HL-60 (cell line): ENCODE measurements around the gene JAKMIP1.

ENCODE experiments used
- DNase-seq, 2 experiments: peaks; one replicate each; pipeline ENCODE4 v3.0.0-alpha.2; 2010 to 2020; ENCODE audit warnings: low read depth in 1 of 2, low spot score in 1 of 2
- H3K27ac ChIP-seq: fragments of 250-450 bp; sonication (Bioruptor Pico); replicated peaks from 2 replicates; pipeline ENCODE4 v1.5.1; 2020; ENCODE audit warnings: mild to moderate bottlenecking, moderate library complexity
- H3K27me3 ChIP-seq: fragments of 250-450 bp; sonication (Bioruptor Pico); 2 replicates; pipeline ENCODE4 v1.5.1; 2021; ENCODE audit warnings: mild to moderate bottlenecking, moderate library complexity; ENCODE audit not compliant: insufficient read depth, poor library complexity, severe bottlenecking
- H3K4me3 ChIP-seq: replicated peaks from 2 replicates; pipeline ENCODE4 v1.5.1; 2011; ENCODE audit warnings: mild to moderate bottlenecking, control low read depth, low read length; ENCODE audit not compliant: insufficient read depth
- CTCF ChIP-seq: IDR thresholded peaks from one replicate; pipeline ENCODE4 v1.5.1; 2011; ENCODE audit warnings: low read length, control low read depth, inconsistent platforms; ENCODE audit not compliant: insufficient read depth
- GABPA ChIP-seq: IDR thresholded peaks from 2 replicates; pipeline ENCODE4 v1.6.1; 2012; ENCODE audit warnings: low read depth
- POLR2AphosphoS5 ChIP-seq: IDR thresholded peaks from 2 replicates; pipeline ENCODE4 v1.6.1; 2012; ENCODE audit warnings: low read depth
- REST ChIP-seq: IDR thresholded peaks from 2 replicates; pipeline ENCODE4 v1.6.1; 2012; ENCODE audit warnings: low read depth; ENCODE audit not compliant: insufficient replicate concordance
- SPI1 ChIP-seq: IDR thresholded peaks from 2 replicates; pipeline ENCODE4 v1.6.1; 2012; ENCODE audit warnings: low read depth, mild to moderate bottlenecking, borderline replicate concordance

JAKMIP1 gene

GRCh38 chr4:6152869-6153705 lies 47.3 kb downstream of the JAKMIP1 start:
- Histone ChIP-seq H3K4me3 (no peak overlapping the region), H3K27me3 (no peaks in the 10 kb centered on the region), H3K27ac (no peak overlapping the region)
- no peak for DNase-seq
- no peak for TF ChIP-seq GABPA
- TF ChIP-seq SPI1: no peak
- no peak for TF ChIP-seq POLR2AphosphoS5
- no peak for TF ChIP-seq REST

GRCh38 chr4:6150046-6150735 lies 50.2 kb downstream of the JAKMIP1 start:
- Histone ChIP-seq H3K4me3 (no peak overlapping the region), H3K27ac (no peak overlapping the region), H3K27me3 (no peaks in the 10 kb centered on the region)
- no peak for DNase-seq
- no peak for TF ChIP-seq GABPA
- TF ChIP-seq REST: no peak
- no peak for TF ChIP-seq CTCF
- TF ChIP-seq POLR2AphosphoS5: no peak
- no peak for TF ChIP-seq SPI1

- no peak overlapping the region for H3K4me3 ChIP-seq
- TF ChIP-seq REST (no peak), GABPA (no peak), SPI1 (no peak), POLR2AphosphoS5 (no peak), CTCF (no peak)
Observed at GRCh38 chr4:6148506-6149205, 51.7 kb downstream of the JAKMIP1 start.

More at GRCh38 chr4:6148506-6149205, 51.7 kb downstream of the JAKMIP1 start:
- DNase-seq: no peak
- Histone ChIP-seq H3K27ac (no peak overlapping the region), H3K27me3 (no peaks in the 10 kb centered on the region)
